Activated effector memory CD4-positive, alpha-beta T cell treated with anti-CD3 and anti-CD28 coated beads, Interleukin-2, amount 50 U/mL, for 16 hours (primary cell): ENCODE results near the gene PCSK6.
"Not testable (repeated sequence)": the region's sequence is repeated elsewhere in the genome, so short reads cannot be mapped to it uniquely, and the experiment has no call there.

Experiments
- DNase-seq: peaks from one replicate; pipeline ENCODE4 v3.0.0-alpha.2; 2020

Gene PCSK6

DNA sequence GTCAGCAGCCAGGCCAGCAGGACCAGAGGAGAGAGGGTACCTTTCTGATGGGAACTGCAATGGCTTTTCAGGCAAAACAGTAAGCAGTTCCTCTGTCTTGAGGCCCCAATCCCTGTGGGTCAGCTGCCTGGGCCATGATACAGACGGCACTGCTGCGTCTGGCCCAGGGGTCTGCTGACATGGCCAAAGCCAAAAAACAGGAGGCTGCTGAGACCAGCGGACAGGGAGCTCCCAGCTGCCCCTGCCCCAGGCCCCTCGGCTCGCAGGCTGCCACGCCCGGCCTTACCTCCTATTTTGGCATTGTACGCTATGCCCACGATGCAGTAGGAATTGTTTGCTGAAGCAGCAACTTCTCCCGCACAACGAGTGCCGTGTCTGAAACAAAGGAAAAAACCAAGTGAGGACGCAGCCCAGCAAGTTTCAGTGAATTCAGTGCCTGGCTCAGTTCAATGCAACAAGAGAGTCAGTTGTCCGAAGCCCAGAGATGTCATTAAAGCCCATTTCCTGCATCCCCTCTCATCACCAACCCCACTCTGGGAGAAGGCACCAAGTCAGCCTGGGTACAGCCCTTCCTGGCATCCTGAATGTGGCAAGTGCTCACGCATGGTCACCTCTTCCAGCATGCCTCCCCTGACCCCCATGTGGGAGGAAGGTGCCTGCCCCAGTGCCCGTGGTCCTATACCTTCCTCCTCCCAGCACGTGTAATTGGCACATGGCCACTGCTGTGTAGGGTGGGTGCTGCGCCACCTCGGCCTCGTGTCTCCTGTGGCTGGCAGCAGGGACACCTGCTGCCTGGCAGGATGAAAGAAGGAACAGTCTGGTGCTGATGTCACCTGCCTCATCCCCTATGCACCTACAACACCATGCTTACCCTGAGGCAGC is 61.7 kb downstream of the PCSK6 start:
- no peak for DNase-seq

DNA sequence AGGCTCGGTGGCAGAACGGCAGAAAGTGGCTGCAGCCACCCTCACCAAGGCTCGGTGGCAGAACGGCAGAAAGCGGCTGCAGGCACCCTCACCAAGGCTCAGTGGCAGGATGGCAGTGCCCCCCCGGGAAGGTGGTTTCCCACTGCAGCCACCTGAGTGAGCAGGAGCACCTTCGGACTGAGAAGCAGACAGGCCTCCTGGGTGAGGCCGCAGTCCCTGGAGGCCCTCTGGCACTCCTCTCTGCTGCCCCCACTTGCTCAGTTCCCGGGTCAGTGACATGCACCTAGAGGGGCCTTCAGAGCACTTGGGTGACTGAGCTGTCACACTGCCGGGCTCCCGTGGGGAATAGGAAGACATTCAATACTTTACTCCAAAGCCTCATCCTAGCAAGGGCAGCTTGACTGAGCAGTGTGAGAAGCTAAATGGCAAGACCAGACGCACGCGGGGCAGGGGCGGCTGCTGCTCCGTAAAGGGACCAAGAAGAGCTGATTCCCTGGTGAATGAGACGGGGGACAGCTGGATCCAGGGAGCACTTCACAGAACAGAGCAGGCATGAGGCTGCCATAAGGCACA is 62.7 kb downstream of the PCSK6 start:
- DNase-seq = no peak

DNA sequence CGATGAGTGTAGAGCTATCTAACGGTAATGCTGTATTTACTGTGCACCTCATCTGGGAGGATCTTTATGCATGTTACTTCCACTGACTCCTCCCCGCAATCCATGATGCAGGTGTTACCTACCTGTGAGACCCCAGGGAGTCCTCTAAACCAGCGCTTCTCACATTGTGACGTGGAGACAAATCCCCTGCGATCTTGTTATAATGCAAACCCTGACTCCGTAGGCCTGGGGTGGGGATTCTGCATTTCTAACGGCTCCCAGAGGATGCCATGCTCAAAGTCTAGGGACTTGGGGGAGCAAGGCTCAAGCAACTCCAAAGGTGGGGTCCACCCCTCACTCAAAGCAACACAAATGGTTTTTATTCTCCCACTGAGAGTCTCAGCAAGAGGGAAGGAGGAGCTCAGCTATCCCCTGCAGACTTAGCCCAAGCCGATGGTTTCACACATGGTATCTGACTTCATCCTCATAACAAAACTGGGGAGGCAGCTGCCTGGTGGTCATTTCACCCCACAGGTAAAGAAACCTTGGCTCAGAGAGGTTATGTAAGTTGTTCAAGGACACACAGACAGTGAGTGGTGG is 63.6 kb downstream of the PCSK6 start:
- no peak for DNase-seq

DNA sequence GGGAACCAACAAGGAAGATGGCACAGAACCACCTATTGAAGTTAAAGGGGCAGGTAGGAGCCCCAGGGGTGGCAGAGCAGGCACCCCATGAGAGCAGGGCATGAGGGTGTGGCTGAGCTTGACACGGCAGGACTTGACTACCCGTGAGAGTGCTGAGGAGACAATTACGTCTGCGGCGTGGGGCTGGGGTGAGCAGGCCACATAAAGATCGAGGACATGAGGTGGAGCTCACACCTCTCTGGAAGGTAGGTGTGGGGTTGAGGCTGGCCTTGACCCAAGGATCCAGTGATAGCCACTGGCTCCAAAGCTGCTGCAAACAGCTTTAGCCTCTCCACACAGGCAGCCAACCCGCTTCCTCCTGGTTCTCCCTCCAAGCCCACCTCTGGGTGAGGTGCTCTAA is 64.5 kb downstream of the PCSK6 start:
- DNase-seq = no peak

DNA sequence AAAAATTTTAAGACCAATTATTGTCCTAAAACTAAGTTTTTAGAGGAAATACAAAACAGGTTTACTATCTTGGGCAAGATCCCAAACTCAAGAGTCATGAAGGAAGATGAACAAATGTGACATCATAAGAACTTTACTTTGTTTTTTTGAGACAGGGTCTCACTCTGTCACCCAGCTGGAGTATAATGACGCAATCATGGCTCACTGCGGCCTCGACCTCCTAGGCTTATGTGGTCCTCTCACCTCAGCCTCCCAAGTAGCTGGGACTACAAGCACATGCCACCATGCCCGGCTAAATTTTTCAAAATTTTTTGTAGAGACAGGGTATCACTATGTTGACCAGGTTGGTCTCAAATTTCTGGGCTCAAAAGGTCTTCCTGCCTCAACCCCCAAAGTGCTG is 69.3 kb downstream of the PCSK6 start:
- no peak for DNase-seq

DNA sequence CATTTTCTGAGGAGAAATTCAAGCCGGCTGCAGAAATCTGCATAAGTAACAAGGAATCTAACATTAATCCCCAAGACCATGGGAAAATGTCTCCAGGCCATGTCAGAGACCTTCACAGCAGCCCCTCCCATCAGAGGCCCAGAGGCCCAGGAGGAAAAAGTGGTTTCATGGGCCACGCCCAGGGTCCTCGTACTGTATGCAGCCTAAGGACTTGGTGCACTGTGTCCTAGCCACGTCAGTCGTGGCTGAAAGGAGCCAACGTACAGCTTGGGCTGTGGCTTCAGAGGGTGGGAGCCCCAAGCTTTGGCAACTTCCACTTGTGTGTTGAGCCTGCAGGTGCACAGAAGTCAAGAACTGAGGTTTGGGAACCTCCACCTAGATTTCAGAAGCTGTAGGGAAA is 73.0 kb downstream of the PCSK6 start:
- not testable (repeated sequence) for DNase-seq

DNA sequence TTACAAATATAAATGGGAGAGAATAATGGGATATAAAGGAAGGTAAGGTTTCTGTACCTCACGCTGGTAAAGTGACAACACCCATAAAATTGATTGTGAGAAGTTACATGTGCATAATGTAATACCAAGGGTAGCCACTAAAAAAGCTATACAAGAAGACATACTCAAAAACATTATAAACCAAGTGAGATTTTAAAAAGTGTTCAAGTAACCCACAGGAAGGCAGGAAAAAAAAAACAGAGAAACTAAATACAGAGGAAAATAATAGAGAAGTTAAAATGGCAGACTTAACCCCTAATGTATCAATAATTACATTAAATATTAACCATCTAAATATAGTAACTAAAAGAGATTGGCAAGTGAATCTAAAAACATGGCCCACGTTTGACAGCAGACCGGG is 76.3 kb downstream of the PCSK6 start:
- DNase-seq = no peak

DNA sequence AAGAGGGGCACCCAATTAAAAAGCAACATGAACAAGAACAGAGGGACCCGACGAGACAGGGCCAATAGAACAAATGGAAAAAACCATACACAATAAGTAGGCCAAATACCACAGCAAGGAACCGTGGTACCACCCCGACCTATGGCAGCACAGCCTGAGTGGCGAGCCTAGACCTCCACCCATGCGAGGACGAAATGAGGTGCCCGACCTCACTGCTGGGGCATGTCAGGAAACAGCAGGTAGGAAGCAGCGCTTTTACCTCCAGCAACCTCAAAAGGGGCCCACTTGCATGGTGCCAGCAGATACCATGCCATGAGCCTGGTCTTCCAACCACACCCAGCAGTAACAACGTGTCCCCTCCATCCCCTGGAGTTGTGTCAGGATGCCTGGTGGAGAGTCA is 77.9 kb downstream of the PCSK6 start:
- DNase-seq = no peak

DNA sequence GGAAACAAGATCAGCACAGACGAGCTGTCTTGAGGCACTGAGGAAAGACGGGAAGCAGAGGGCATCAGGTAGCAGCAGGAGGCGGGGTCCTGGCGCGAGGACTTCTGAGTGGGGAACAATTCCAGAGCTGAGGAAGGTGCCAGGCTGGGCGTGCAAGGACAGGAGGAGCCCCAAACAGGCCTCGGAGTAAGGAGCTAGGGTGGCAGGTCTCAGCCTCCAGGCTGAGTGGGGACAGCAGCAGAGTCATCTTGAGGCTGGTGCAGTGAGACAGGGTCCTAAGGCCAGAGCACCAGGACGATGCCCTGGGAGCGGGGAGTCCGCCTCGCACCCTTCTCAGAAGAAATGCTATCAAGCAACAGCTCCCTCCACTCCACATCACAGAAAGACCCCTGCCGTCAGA is 78.4 kb downstream of the PCSK6 start:
- DNase-seq = no peak

DNA sequence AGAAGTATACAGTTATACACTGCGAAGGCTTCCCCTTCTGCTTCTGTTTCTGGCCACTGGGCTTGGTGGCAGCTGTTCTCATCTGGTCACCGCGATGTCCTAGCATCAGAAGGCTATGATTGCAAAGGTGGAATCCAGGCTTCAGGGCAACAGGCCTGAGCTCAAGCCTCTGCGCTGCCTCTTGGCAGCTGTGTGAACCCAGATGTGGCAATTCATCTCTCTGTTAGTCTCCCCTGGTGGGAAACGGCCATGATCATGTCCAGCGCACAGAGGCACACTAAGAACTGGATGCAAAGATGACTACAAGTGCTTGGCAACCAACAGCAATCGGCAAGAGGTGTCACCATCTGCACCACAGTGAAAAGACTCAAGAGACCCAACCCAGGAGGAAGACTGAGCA is 78.9 kb downstream of the PCSK6 start:
- DNase-seq = no peak

DNA sequence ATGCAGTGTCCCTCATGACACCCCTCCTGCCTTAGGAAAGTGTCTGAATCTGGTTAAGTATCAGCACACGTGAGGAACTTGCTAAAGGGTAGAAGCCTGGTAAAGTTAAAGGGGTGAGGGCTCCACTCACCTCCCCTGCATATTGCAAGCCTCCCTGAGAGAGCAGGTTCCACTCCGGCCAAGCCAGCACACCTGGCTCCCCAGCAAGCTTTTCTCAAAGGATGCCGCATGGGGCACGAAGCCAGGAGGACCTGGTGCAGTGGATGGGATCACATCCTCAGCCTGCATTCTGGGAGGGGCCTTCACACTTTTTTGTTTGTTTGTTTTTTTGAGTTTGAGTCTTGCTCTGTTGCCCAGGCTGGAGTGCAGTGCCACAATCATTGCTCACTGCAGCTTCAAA is 79.9 kb downstream of the PCSK6 start:
- no peak for DNase-seq

DNA sequence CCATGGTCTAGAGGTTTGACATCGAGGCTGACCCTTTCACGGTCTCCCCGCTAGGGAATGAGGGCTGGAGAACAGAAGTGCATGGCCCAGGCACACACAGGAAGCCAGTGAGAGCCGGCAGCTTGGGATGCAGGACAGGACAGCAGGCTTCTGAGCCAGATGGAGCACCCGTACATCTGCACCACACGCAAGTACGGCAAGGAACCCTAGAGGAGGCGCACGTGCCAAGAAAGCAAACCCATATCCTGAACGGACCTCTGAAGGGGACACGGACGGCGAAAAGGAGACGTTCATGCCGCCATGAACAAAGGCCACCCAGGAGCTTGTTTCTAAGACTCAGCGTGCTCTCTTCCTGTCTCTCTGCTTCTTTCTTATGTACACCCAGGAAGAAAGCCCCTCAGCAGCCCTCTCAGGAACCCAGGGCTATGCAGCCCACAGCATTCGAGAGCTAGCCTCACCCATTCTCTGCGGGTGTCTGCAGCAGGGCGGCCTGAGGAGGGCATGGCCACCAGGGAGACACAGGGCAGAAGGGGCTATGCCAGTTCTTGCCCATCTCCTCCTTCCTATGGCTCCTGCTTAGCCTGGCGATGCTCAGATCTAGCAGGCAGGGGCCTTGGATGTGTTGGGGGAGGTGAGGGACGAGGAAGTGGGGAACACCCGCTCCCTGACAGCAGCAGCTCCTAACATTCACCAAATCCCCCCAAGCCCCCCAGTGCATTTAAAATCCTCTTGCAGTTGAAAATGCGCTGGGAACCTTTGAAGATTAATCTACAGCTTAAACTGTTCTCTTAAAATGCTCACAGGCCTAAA is 81.3 kb downstream of the PCSK6 start:
- DNase-seq = no peak

DNA sequence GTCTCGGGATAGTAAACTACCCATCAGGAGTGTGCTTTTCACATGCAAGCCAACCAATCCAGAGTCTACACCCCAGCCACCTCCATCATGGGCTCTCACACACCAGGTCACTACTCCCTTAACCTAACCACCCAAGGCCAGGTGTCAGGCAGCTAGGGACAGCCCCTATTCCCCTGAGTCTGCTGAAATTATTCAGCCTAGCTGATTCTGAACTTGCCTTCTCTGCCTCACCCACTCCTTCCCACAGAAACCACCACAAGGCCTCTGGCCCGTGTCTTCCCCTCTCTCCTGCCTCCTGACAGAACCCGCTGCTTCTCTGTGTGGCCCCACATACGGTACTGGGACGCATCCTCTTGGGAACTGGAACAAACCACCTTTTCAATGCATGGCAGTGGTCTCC is 82.1 kb downstream of the PCSK6 start:
- no peak for DNase-seq

DNA sequence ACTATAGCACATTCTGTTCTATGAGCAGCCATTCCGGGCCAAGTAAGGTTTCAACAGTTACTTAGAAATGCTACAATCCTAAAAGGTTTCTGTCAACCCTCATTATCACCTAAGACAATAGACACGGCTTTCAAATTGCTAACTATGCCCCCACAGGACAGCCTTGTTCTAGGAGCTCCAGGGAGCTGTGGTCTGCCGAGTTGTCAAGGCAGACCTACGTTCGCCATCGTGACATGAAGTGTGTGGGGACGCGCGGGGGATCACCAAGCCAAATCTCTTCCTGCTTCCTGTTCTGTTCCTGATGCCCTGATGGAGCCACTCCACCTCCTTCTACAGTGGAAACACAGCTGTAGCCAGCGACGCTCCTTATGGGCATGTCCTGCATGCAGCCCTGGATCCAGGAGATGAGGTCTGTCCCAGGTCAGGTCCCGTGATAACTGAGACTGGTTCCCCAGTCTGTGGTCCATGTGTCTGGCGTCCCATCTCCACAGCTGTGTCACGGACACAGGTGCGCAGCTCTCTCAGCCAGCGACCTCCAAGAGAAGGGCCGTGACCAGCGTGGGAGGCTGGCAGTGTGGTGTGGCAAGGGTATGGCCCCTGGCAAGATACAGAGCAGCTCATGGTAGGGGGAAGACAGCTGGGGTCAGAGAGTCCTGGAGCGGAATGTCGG is 82.8 kb downstream of the PCSK6 start:
- DNase-seq = no peak

DNA sequence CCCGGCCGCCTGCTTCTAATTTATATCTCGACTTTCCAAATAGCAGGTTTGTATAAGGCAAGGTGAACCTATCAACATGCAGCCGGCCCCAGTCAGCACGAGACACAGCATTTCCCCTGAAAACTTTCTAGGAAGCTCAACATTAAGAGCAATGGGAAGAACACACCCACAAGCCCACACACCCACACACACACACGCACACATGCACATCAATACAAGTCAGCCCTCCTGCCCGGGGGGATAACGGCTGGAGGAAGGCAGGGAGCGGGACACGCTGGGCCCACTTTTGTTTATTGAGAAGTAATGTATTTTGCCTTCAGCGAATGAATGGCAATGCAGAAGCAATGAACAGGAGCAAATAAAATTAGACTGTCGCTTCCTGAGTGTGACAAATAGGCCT is 83.5 kb downstream of the PCSK6 start:
- peak; percentile 36 for DNase-seq

DNA sequence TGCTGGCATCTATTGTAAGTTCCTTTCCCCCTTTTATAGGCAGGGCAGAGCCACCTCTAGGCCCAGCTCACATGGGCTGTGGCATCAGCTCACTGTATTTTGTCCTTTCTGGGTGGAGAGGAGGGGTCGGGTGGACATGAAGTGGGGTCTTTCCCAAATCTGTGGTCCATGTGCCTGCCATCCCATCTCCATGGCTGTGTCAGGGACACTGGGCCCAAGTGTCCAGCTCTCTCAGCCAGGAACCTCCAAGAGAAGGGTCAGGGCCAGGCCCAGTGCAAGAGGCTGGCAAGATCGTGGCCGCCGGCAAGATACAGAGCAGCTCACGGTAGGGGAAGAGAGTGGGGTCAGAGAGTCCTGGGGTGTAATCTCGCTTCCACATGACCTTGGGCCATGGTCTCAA is 85.3 kb downstream of the PCSK6 start:
- no peak for DNase-seq

DNA sequence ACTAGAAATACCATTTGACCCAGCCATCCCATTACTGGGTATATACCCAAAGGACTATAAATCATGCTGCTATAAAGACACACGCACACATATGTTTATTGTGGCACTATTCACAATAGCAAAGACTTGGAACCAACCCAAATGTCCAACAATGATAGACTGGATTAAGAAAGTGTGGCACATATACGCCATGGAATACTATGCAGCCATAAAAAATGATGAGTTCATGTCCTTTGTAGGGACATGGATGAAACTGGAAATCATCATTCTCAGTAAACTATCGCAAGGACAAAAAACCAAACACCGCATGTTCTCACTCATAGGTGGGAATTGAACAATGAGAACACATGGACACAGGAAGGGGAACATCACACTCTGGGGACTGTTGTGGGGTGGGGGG is 86.6 kb downstream of the PCSK6 start:
- DNase-seq = not testable (repeated sequence)

DNA sequence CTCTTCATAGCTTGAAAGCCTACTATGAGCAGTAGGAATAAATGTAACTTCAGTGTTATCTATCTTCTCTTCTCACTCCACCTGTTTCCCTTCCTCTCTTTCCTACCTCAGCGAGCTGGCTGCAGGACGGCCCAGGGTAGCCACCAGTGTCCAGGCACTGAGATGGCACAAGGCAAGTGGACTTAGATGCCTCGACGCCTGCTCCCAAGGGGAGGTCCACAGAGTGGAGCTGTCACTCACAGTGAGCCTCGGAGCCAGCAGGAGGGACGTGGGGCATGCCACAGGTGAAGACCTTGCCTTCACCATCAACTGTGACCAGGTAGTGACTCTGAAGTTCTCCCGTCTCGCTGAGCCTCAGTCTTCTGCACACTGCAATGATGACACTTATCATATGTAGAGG is 88.2 kb downstream of the PCSK6 start:
- DNase-seq = no peak

DNA sequence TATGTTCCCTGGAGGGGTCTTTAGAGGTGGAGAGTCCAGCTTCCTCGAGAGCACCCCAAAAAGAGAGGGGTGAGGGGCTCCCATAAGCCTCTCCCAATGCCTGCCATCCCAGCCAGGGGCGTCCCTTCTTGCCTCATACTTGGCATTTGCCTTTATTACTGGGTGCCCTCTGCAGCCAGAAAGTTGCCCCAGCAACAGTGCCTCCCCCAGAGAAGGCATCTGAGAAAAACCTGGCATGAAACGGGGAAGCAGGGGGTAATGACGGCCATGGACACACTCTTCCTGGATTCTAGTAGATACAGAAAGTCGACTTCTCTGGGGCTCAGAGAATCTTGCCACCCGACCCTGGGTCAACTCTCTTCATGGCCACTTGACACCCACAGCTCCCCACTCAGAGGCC is 90.1 kb downstream of the PCSK6 start:
- no peak for DNase-seq

DNA sequence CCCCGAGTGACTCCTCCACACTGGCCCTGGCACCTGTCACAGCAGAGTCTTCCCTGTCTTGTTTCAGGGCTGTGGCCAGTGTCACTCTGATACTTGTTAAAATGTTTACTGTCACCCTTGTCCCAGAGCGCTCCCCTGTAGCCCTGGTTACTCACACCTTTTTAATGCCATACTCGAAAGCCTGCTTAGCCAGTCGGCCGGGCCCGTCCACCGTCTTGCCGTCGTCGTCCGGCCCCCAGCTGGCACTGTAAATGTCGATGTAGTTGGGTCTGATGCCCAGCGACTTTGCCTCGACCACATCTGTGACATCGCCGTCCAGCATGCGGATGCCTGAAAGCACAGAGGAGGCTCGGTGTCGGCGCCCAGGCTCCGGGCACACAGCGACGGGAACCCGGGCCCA is 91.3 kb downstream of the PCSK6 start:
- no peak for DNase-seq

DNA sequence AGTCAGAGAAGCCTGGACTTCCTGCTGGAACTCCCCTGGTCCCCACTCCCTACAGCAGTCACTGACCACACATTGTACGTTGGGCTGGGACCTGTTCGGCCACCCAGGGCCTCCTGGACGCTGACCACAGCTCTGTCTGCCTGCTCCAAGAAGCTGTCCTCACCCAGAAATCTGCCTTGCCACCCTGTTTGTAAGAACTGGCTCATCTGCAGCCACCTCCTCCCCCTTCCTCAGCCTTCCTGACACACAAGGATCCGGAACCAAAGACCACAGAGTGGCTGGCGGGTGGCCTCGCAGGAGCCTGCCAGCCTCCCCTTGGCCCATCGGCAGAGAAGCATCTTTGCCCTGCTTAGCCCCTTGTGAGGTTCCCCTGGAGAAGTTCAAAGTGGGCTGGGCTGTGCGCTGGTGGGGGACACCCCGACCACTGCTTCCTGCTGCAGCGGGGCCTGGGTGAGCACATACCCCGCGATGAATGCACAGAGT is 91.9 kb downstream of the PCSK6 start:
- DNase-seq = peak; percentile 12

DNA sequence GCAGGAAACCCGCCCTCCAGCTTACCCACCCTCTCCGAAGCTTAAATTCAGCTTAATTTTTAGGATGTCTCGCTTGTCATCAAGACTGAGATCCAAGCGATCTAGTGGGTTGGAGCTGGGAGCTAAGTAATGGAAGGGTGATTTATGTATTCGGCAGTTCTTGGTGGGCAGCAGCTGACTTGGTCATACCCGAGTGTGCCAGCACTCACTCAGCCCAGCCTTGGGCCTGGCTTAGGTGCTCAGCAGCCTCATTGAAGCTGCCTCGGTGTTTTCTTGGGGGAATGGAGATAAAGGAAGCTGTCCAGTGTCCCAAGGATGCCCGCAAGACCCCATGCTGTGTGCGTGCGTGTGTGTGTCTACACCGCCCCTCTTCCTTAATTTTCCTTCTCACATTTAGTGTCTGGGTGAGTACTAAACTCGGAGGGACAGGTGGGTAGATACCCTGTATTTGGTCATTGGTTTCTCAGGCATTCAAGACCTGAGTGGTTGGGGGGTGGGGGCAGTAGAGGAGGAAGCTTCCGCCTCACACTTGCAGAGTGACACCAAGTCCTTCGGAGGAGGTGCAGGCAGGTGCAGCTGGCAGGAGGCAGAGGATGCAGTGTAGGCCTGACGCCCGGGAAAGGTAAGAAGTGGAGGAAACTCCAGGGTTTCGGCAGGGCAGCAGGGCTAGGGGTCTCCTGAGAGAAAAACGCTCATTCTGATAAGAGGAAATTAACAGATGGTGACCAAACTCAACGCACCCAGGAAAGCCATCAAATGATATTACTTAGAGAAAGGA is 92.8 kb downstream of the PCSK6 start:
- peak; percentile 34 for DNase-seq
